ENCODE results near the gene PDE11A. TPM values are rescaled to one million over a fixed set of nuclear protein-coding genes. Genes with fewer than 3 reads are reported as not detected.
"Not testable (repeated sequence)": the region's sequence is repeated elsewhere in the genome, so short reads cannot be mapped to it uniquely, and the experiment has no call there.

The PDE11A gene
- total RNA-seq, 4 donors from 2014 or later = 0.85 to 2.3 (median 2.1) TPM; not detected in 1

GRCh38 chr2:177843188-177843587 is 229.4 kb downstream of the PDE11A start:
- Histone ChIP-seq H3K27me3 (no peaks in the 10 kb centered on the region), H3K36me3 (no peaks in the 10 kb centered on the region), H3K4me3 (no peak overlapping the region), H3K4me1 (no peaks in the 10 kb centered on the region), H3K27ac (no peak overlapping the region), H3K9me3 (no peaks in the 10 kb centered on the region)
- intact Hi-C loops (cut with DNase I; ENCODE audit: low total_unique reads) = no loop called here
- no peak for DNase-seq
- no peak for TF ChIP-seq POLR2A (IDR thresholded peaks at IDR 0.05)
- TF ChIP-seq, protein P1, sequence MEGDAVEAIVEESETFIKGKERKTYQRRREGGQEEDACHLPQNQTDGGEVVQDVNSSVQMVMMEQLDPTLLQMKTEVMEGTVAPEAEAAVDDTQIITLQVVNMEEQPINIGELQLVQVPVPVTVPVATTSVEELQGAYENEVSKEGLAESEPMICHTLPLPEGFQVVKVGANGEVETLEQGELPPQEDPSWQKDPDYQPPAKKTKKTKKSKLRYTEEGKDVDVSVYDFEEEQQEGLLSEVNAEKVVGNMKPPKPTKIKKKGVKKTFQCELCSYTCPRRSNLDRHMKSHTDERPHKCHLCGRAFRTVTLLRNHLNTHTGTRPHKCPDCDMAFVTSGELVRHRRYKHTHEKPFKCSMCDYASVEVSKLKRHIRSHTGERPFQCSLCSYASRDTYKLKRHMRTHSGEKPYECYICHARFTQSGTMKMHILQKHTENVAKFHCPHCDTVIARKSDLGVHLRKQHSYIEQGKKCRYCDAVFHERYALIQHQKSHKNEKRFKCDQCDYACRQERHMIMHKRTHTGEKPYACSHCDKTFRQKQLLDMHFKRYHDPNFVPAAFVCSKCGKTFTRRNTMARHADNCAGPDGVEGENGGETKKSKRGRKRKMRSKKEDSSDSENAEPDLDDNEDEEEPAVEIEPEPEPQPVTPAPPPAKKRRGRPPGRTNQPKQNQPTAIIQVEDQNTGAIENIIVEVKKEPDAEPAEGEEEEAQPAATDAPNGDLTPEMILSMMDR (IDR thresholded peaks at IDR 0.05) = no peak

DNA sequence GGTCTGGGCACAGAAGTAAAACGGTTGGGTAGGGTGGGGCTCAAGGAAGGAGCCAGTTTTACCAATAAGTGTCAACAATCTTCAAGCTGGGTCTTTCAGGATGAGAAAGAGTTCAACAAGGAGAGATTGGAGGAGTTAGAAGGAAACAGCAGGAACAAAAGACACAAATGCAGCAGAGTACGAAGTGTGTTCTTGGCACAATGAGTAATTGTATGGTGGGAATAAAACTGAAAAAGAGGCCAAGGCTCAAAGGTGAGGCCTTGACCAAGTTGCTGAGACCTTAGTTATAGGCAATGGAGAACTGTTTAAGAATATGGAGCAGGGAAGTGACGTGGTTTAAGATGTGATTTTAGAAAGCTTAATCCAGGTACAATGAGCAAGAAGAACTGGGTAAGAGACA is 230.3 kb downstream of the PDE11A start:
- no peaks in the 10 kb centered on the region for H3K36me3 ChIP-seq
- H3K9me3 ChIP-seq = no peaks in the 10 kb centered on the region
- H3K27me3 ChIP-seq = no peaks in the 10 kb centered on the region
- no peak for TF ChIP-seq POLR2A (IDR thresholded peaks at IDR 0.05)
- TF ChIP-seq, protein P1 (IDR thresholded peaks at IDR 0.05) = no peak
- H3K4me1 ChIP-seq = no peaks in the 10 kb centered on the region
- H3K27ac ChIP-seq = no peak overlapping the region
- no peak overlapping the region for H3K4me3 ChIP-seq
- DNase-seq = no peak
- intact Hi-C loops (cut with DNase I; ENCODE audit: low total_unique reads) = no loop called here

DNA sequence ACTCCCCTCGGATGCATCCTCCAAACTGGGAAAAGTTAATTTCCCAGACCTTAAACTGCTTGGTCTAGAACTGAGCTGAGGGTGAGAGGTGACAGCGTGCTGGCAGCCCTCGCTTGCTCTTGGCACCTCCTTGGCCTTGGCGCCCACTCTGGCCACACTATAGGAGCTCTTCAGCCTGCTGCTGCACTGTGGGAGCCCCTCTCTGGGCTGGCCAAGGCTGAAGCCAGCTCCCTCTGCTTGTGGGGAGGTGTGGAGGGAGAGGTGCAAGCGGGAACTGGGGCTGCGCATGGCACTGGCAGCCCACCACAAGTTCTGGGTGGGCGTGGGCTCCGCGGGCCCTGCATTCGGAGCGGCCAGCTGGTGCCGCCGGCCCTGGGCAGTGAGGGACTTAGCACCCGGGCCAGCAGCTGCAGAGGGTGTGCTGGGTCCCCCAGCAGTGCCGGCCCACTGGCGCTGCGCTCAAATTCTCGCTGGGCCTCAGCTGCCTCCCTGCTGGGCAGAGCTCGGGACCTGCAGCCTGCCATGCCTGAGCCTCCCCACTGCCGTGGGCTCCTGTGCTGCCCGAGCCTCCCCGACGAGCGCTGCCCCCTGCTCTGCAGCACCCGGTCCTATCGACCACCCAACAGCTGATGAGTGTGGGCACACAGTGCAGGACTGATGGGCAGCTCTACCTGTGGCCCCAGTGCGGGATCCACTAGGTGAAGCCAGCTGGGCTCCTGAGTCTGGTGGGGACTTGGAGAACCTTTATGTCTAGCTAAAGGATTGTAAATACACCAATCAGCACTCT is 237.0 kb downstream of the PDE11A start:
- H3K4me3 ChIP-seq; H3K27me3 ChIP-seq; H3K36me3 ChIP-seq; H3K27ac ChIP-seq; H3K4me1 ChIP-seq; intact Hi-C loops (cut with DNase I; ENCODE audit: low total_unique reads); DNase-seq; H3K9me3 ChIP-seq: not testable (repeated sequence)

- Histone ChIP-seq H3K36me3 (no peaks in the 10 kb centered on the region), H3K4me1 (no peaks in the 10 kb centered on the region), H3K27me3 (no peaks in the 10 kb centered on the region), H3K9me3 (no peaks in the 10 kb centered on the region), H3K4me3 (no peak overlapping the region), H3K27ac (no peak overlapping the region)
- TF ChIP-seq, protein P1 (IDR thresholded peaks at IDR 0.05) = no peak
- TF ChIP-seq POLR2A (IDR thresholded peaks at IDR 0.05) = no peak
- intact Hi-C loops (cut with DNase I; ENCODE audit: low total_unique reads) = no loop called here
- no peak for DNase-seq
Observed at GRCh38 chr2:177832611-177833433, 239.8 kb downstream of the PDE11A start.

DNA sequence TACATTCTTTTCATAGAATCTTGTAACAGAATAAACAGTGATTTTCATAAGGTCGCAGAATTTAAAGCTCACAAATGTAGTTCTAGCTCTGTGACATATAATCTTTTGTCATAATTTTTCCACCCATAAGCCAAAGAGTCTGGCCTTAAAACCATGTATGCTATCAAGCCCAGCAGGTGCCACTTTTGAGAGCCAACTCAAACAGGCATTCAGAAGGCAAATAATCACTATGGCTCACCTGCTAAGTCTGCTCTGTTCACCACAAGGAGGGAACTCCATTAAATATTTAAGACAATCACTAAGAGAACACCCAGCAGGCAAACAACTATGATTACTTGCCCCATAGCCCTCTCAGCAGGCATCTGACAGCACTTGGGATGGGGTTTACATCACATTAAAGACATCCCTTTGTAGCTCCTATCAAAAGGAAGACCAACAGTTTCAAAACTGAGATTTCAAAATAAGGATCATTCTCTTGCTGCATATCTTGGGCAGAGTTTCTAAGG is 241.6 kb downstream of the PDE11A start:
- no peaks in the 10 kb centered on the region for H3K4me1 ChIP-seq
- intact Hi-C loops (cut with DNase I; ENCODE audit: low total_unique reads) = no loop called here

GRCh38 chr2:177828557-177828956 is 244.0 kb downstream of the PDE11A start:
- H3K36me3 ChIP-seq = no peaks in the 10 kb centered on the region
- no peak for TF ChIP-seq POLR2A (IDR thresholded peaks at IDR 0.05)
- TF ChIP-seq, protein P1 (IDR thresholded peaks at IDR 0.05) = no peak
- H3K27me3 ChIP-seq = no peaks in the 10 kb centered on the region
- intact Hi-C loops (cut with DNase I; ENCODE audit: low total_unique reads) = no loop called here
- H3K4me1 ChIP-seq = no peaks in the 10 kb centered on the region
- no peak overlapping the region for H3K27ac ChIP-seq
- DNase-seq = no peak
- no peak overlapping the region for H3K4me3 ChIP-seq
- no peaks in the 10 kb centered on the region for H3K9me3 ChIP-seq

More for the DNA sequence above, 241.6 kb downstream of the PDE11A start:
- Histone ChIP-seq H3K27me3 (no peaks in the 10 kb centered on the region), H3K4me3 (no peak overlapping the region), H3K9me3 (no peaks in the 10 kb centered on the region), H3K36me3 (no peaks in the 10 kb centered on the region), H3K27ac (no peak overlapping the region)
- TF ChIP-seq POLR2A (IDR thresholded peaks at IDR 0.05) = no peak
- no peak for DNase-seq

Data from uterus (tissue), 4 donors.